ENCODE results near the gene ATRNL1.

DNA sequence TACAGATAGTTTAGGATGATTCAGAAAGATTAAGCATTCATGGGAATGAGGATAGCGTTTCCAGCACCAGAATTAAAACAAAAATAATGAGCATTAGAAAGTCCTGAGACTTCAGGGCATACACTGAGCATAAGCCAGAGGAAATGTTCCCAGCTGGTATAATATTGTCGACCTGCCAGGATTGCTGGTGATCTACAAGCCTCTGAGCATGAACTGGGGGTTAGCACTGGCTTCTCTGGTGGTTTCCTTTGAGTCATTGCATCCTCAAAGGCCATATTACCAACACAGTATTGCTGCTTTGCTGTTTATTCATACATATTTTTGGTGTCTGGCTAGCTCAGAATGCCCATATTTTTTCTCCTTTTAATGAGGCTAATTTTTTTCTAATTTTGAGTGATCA lies 10.7 kb upstream of the ATRNL1 start:
- TF ChIP-seq, protein P1, sequence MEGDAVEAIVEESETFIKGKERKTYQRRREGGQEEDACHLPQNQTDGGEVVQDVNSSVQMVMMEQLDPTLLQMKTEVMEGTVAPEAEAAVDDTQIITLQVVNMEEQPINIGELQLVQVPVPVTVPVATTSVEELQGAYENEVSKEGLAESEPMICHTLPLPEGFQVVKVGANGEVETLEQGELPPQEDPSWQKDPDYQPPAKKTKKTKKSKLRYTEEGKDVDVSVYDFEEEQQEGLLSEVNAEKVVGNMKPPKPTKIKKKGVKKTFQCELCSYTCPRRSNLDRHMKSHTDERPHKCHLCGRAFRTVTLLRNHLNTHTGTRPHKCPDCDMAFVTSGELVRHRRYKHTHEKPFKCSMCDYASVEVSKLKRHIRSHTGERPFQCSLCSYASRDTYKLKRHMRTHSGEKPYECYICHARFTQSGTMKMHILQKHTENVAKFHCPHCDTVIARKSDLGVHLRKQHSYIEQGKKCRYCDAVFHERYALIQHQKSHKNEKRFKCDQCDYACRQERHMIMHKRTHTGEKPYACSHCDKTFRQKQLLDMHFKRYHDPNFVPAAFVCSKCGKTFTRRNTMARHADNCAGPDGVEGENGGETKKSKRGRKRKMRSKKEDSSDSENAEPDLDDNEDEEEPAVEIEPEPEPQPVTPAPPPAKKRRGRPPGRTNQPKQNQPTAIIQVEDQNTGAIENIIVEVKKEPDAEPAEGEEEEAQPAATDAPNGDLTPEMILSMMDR (IDR thresholded peaks at IDR 0.05; ENCODE audit: low read depth, low read length, poor library complexity, severe bottlenecking) = no peak
- TF ChIP-seq EZH2phosphoT487 (IDR thresholded peaks at IDR 0.05; ENCODE audit: borderline replicate concordance, low read length) = no peak

Measured in DOHH2 (cell line).